GM23338 (cell line): ENCODE measurements around the gene SFI1. TPM values are rescaled to one million over a fixed set of nuclear protein-coding genes. Genes with fewer than 3 reads are reported as not detected.

Experiments used
- ATAC-seq: fragments of 200-7000 bp; cut with Tn5 transposase; 3 replicates; pipeline ENCODE4 v1.9.1; 2020
- DNase-seq: peaks from one replicate; pipeline ENCODE4 v3.0.0-alpha.2; 2015; ENCODE audit warnings: low spot score
- H2AFZ ChIP-seq: fragments of 200-600 bp; sonication (generic); 2 replicates; pipeline ENCODE4 v1.8.0; 2016; ENCODE audit warnings: antibody characterized with exemption, mild to moderate bottlenecking, moderate library complexity
- H3F3A ChIP-seq: fragments of 200-600 bp; sonication (generic); replicated peaks from 2 replicates; pipeline ENCODE4 v1.8.0; 2017; ENCODE audit warnings: antibody characterized with exemption, mixed run types, low read depth
- H3K27ac ChIP-seq: fragments of 200-600 bp; sonication (generic); 2 replicates; pipeline ENCODE4 v1.6.1; 2016; ENCODE audit warnings: low read depth
- H3K27me3 ChIP-seq: fragments of 200-600 bp; sonication (generic); 2 replicates; pipeline ENCODE4 v1.8.0; 2016; ENCODE audit warnings: mild to moderate bottlenecking, mixed run types, moderate library complexity; ENCODE audit not compliant: insufficient read depth
- H3K36me3 ChIP-seq: fragments of 200-600 bp; sonication (generic); 2 replicates; pipeline ENCODE4 v1.8.0; 2016; ENCODE audit warnings: mild to moderate bottlenecking; ENCODE audit not compliant: insufficient read depth
- H3K4me1 ChIP-seq: fragments of 200-600 bp; sonication (generic); 2 replicates; pipeline ENCODE4 v1.8.0; 2016; ENCODE audit warnings: mild to moderate bottlenecking, moderate library complexity; ENCODE audit not compliant: insufficient read depth
- H3K4me2 ChIP-seq: fragments of 200-600 bp; sonication (generic); 2 replicates; pipeline ENCODE4 v1.7.1; 2017; ENCODE audit warnings: mixed run types
- H3K4me3 ChIP-seq: fragments of 200-600 bp; sonication (generic); 2 replicates; pipeline ENCODE4 v1.6.1; 2016; ENCODE audit warnings: mixed run types
- H3K79me2 ChIP-seq: fragments of 200-600 bp; sonication (generic); replicated peaks from 2 replicates; pipeline ENCODE4 v1.8.0; 2017; ENCODE audit warnings: mild to moderate bottlenecking; ENCODE audit not compliant: insufficient read depth
- H3K9me2 ChIP-seq: fragments of 200-600 bp; sonication (generic); 2 replicates; pipeline ENCODE4 v1.8.0; 2017; ENCODE audit not compliant: insufficient read depth
- H4K20me1 ChIP-seq: fragments of 200-600 bp; sonication (generic); replicated peaks from 2 replicates; pipeline ENCODE4 v1.8.0; 2017; ENCODE audit warnings: mild to moderate bottlenecking; ENCODE audit not compliant: insufficient read depth
- H3K27ac Mint-ChIP-seq: 2 replicates; pipeline ENCODE4 v1.8.0; 2020; ENCODE audit warnings: inconsistent platforms, mild to moderate bottlenecking, moderate library complexity, mixed read lengths
- H3K27me3 Mint-ChIP-seq: 3 replicates; pipeline ENCODE4 v1.8.0; 2022; ENCODE audit warnings: low read depth, mild to moderate bottlenecking, moderate library complexity, mixed read lengths, inconsistent platforms; ENCODE audit not compliant: insufficient read depth, poor library complexity
- H3K36me3 Mint-ChIP-seq: 3 replicates; pipeline ENCODE4 v1.8.0; 2021; ENCODE audit warnings: low read depth, mild to moderate bottlenecking, inconsistent platforms, moderate library complexity, mixed read lengths
- H3K4me1 Mint-ChIP-seq: 3 replicates; pipeline ENCODE4 v1.8.0; 2020; ENCODE audit warnings: mild to moderate bottlenecking, inconsistent platforms, mixed read lengths
- H3K4me3 Mint-ChIP-seq: 3 replicates; pipeline ENCODE4 v1.8.0; 2021; ENCODE audit warnings: moderate library complexity, mild to moderate bottlenecking, inconsistent platforms, mixed read lengths
- H3K9me3 Mint-ChIP-seq: 3 replicates; pipeline ENCODE4 v1.8.0; 2020; ENCODE audit warnings: moderate library complexity, mild to moderate bottlenecking, inconsistent platforms, mixed read lengths
- CREB1 ChIP-seq: fragments of 250-450 bp; sonication (Bioruptor Pico); IDR thresholded peaks from 2 replicates; pipeline ENCODE4 v1.5.0; 2020; ENCODE audit warnings: low read depth, mild to moderate bottlenecking, moderate library complexity
- CTCF ChIP-seq, 2 experiments: fragments of 200-600 bp in 1 of 2; sonication (generic) in 1 of 2; conservative IDR thresholded peaks; 2 replicates each; pipeline versions ENCODE4 v1.5.1 to v1.6.1; 2016 to 2017; ENCODE audit warnings: antibody characterized with exemption in 2 of 2, low read depth in 2 of 2, mild to moderate bottlenecking in 2 of 2, moderate library complexity in 1 of 2
- ETS1 ChIP-seq: IDR thresholded peaks from 2 replicates; pipeline ENCODE4 v1.6.1; 2016; ENCODE audit warnings: antibody characterized with exemption
- EZH2 ChIP-seq: fragments of 200-600 bp; sonication (generic); IDR thresholded peaks from one replicate; pipeline ENCODE4 v1.8.0; 2017; ENCODE audit warnings: antibody characterized with exemption, mild to moderate bottlenecking, low read depth; ENCODE audit not compliant: unreplicated experiment
- EZH2phosphoT487 ChIP-seq: fragments of 200-600 bp; sonication (generic); IDR thresholded peaks from one replicate; pipeline ENCODE4 v1.8.1; 2018; ENCODE audit warnings: antibody characterized with exemption; ENCODE audit not compliant: unreplicated experiment
- JUNB ChIP-seq: IDR thresholded peaks from one replicate; pipeline ENCODE4 v1.6.1; 2016; ENCODE audit warnings: antibody characterized with exemption; ENCODE audit not compliant: unreplicated experiment
- NANOG ChIP-seq: IDR thresholded peaks from 2 replicates; pipeline ENCODE4 v1.6.1; 2016; ENCODE audit warnings: antibody characterized with exemption, borderline replicate concordance
- POLR2AphosphoS5 ChIP-seq: IDR thresholded peaks from 2 replicates; pipeline ENCODE4 v1.6.1; 2016; ENCODE audit warnings: antibody characterized with exemption, low read depth
- REST ChIP-seq: IDR thresholded peaks from one replicate; pipeline ENCODE4 v1.6.1; 2018; ENCODE audit warnings: antibody characterized with exemption; ENCODE audit not compliant: unreplicated experiment
- STAT1 ChIP-seq: IDR thresholded peaks from one replicate; pipeline ENCODE4 v1.6.1; 2016; ENCODE audit warnings: antibody characterized with exemption; ENCODE audit not compliant: unreplicated experiment
- ZNF114 ChIP-seq: fragments of 250-450 bp; sonication (Bioruptor Pico); IDR thresholded peaks from 2 replicates; pipeline ENCODE4 v1.5.0; 2020; ENCODE audit warnings: mild to moderate bottlenecking, moderate library complexity
- ZNF331 ChIP-seq: fragments of 250-450 bp; sonication (Bioruptor Pico); IDR thresholded peaks from 2 replicates; pipeline ENCODE4 v1.5.0; 2020; ENCODE audit warnings: low read depth, mild to moderate bottlenecking, moderate library complexity
- polyA plus RNA-seq: library from polyadenylated mRNA; unstranded; fragments of >200 nt; fragmentation: Nextera tagmentation; extraction: Ambion mirVana; gene quantifications from 2 replicates; pipeline ENCODE4 v1.2.1, GENCODE V29; 2016
- total RNA-seq: library from RNA; depleted of rRNA; stranded (reverse); fragments of >200 nt; shearing (Covaris generic); gene quantifications from 2 replicates; pipeline ENCODE4 v1.2.3, GENCODE V29; 2014
- TF ChIP-seq, protein P1 (sequence below): fragments of 250-450 bp; sonication (Bioruptor Pico); IDR thresholded peaks from 2 replicates; pipeline ENCODE4 v1.5.0; 2020; ENCODE audit warnings: mild to moderate bottlenecking, moderate library complexity

The SFI1 gene
- total and polyA plus RNA-seq, 2 experiments from 2014 or later = 16.7 to 25.6 TPM

- no peak for DNase-seq
- ATAC-seq = no peak
- no peaks in the 10 kb centered on the region for H3K79me2 ChIP-seq
These were observed 7.1 kb downstream of the SFI1 start for GRCh38 chr22:31503211-31503964.

More at GRCh38 chr22:31503211-31503964, 7.1 kb downstream of the SFI1 start:
- Histone ChIP-seq H2AFZ (no peak overlapping the region), H3K9me2 (no peaks in the 10 kb centered on the region), H3F3A (no peaks in the 10 kb centered on the region), H3K4me3 (no peak overlapping the region), H3K27me3 (no peaks in the 10 kb centered on the region), H3K4me1 (no peaks in the 10 kb centered on the region), H3K4me2 (no peak overlapping the region), H4K20me1 (no peaks in the 10 kb centered on the region), H3K27ac (no peak overlapping the region), H3K36me3 (no peaks in the 10 kb centered on the region; the same call in 1 of the 2 replicates)
- TF ChIP-seq CREB1 (CRISPR knock-in tag) (no peak), POLR2AphosphoS5 (no peak), ZNF331 (CRISPR knock-in tag) (no peak), EZH2 (no peak), JUNB (no peak), CTCF (conservative IDR thresholded peaks at IDR 0.05; ENCODE audit: low read depth in 2 of 2) (no peak), REST (no peak), EZH2phosphoT487 (no peak), ETS1 (no peak), NANOG (no peak), STAT1 (no peak), ZNF114 (CRISPR knock-in tag) (no peak)
- TF ChIP-seq, protein P1, sequence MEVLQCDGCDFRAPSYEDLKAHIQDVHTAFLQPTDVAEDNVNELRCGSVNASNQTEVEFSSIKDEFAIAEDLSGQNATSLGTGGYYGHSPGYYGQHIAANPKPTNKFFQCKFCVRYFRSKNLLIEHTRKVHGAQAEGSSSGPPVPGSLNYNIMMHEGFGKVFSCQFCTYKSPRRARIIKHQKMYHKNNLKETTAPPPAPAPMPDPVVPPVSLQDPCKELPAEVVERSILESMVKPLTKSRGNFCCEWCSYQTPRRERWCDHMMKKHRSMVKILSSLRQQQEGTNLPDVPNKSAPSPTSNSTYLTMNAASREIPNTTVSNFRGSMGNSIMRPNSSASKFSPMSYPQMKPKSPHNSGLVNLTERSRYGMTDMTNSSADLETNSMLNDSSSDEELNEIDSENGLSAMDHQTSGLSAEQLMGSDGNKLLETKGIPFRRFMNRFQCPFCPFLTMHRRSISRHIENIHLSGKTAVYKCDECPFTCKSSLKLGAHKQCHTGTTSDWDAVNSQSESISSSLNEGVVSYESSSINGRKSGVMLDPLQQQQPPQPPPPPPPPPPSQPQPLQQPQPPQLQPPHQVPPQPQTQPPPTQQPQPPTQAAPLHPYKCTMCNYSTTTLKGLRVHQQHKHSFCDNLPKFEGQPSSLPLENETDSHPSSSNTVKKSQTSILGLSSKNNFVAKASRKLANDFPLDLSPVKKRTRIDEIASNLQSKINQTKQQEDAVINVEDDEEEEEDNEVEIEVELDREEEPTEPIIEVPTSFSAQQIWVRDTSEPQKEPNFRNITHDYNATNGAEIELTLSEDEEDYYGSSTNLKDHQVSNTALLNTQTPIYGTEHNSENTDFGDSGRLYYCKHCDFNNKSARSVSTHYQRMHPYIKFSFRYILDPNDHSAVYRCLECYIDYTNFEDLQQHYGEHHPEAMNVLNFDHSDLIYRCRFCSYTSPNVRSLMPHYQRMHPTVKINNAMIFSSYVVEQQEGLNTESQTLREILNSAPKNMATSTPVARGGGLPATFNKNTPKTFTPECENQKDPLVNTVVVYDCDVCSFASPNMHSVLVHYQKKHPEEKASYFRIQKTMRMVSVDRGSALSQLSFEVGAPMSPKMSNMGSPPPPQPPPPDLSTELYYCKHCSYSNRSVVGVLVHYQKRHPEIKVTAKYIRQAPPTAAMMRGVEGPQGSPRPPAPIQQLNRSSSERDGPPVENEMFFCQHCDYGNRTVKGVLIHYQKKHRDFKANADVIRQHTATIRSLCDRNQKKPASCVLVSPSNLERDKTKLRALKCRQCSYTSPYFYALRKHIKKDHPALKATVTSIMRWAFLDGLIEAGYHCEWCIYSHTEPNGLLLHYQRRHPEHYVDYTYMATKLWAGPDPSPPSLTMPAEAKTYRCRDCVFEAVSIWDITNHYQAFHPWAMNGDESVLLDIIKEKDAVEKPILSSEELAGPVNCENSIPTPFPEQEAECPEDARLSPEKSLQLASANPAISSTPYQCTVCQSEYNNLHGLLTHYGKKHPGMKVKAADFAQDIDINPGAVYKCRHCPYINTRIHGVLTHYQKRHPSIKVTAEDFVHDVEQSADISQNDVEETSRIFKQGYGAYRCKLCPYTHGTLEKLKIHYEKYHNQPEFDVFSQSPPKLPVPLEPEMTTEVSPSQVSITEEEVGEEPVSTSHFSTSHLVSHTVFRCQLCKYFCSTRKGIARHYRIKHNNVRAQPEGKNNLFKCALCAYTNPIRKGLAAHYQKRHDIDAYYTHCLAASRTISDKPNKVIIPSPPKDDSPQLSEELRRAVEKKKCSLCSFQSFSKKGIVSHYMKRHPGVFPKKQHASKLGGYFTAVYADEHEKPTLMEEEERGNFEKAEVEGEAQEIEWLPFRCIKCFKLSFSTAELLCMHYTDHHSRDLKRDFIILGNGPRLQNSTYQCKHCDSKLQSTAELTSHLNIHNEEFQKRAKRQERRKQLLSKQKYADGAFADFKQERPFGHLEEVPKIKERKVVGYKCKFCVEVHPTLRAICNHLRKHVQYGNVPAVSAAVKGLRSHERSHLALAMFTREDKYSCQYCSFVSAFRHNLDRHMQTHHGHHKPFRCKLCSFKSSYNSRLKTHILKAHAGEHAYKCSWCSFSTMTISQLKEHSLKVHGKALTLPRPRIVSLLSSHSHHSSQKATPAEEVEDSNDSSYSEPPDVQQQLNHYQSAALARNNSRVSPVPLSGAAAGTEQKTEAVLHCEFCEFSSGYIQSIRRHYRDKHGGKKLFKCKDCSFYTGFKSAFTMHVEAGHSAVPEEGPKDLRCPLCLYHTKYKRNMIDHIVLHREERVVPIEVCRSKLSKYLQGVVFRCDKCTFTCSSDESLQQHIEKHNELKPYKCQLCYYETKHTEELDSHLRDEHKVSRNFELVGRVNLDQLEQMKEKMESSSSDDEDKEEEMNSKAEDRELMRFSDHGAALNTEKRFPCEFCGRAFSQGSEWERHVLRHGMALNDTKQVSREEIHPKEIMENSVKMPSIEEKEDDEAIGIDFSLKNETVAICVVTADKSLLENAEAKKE (CRISPR knock-in tag) = no peak
- H3K4me1 Mint-ChIP-seq = peaks cover 8% of the 10 kb centered on the region; the same call in 2 of the 3 replicates
- H3K27me3 Mint-ChIP-seq = peaks cover 2% of the 10 kb centered on the region
- H3K9me3 Mint-ChIP-seq = peaks cover 4% of the 10 kb centered on the region; the same call in 2 of the 3 replicates
- H3K36me3 Mint-ChIP-seq = peaks cover 20% of the 10 kb centered on the region; the same call in 2 of the 3 replicates
- no peak overlapping the region for H3K27ac Mint-ChIP-seq
- H3K4me3 Mint-ChIP-seq = no peak overlapping the region
